ENCODE results near the gene DMPK. TPM values are rescaled to one million over a fixed set of nuclear protein-coding genes. Genes with fewer than 3 reads are reported as not detected.
"Not testable (repeated sequence)": the region's sequence is repeated elsewhere in the genome, so short reads cannot be mapped to it uniquely, and the experiment has no call there.

DMPK gene
- total and polyA plus RNA-seq, 5 donors from 2014 or later: 0.61 to 68.1 (median 1.5) TPM

DNA sequence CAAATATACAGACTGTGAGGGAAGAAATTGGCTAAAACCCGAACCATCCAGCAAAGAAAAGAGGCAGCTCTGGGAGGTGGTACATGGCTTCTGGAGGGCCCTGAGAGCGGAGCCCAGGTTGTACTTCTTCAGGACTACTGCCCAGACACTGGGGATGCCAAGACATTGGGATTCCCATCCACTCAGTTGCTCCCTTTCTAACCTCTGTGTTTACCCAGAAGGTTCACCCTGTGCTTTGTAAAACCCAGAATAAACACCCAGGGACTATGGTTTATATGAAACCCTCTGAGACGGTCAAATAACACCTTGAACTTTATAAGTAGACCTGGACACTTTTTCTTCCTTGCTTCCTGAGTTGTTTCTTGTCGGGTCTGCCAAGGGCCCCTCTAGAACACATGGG is 39.3 kb downstream of the DMPK start:
- no peaks in the 10 kb centered on the region for H3K4me1 ChIP-seq (ENCODE audit: control insufficient read depth, insufficient read depth, low read length, poor library complexity, severe bottlenecking)
- Mint-ChIP-seq H3K27me3 (peaks cover 27% of the 10 kb centered on the region), H3K36me3 (no peaks in the 10 kb centered on the region), H3K4me1 (no peaks in the 10 kb centered on the region), H3K4me3 (no peak overlapping the region), H3K27ac (no peak overlapping the region), H3K9me3 (no peaks in the 10 kb centered on the region)
- H3K27me3 ChIP-seq (ENCODE audit: control insufficient read depth, insufficient read depth, low read length): peaks cover 2% of the 10 kb centered on the region
- no peak overlapping the region for H3K27ac ChIP-seq (ENCODE audit: insufficient read depth, low read length, poor library complexity, severe bottlenecking)
- ATAC-seq (ENCODE audit: low read depth in 2 of 2) (no peak), DNase-seq (no peak)
- no peaks in the 10 kb centered on the region for H3K36me3 ChIP-seq (ENCODE audit: control insufficient read depth, insufficient read depth, low read length)
- no peak overlapping the region for H3K4me3 ChIP-seq (ENCODE audit: low read depth, low read length)
- H3K9me3 ChIP-seq (ENCODE audit: control insufficient read depth in 2 of 2, low read length in 2 of 2): no peaks in the 10 kb centered on the region

DNA sequence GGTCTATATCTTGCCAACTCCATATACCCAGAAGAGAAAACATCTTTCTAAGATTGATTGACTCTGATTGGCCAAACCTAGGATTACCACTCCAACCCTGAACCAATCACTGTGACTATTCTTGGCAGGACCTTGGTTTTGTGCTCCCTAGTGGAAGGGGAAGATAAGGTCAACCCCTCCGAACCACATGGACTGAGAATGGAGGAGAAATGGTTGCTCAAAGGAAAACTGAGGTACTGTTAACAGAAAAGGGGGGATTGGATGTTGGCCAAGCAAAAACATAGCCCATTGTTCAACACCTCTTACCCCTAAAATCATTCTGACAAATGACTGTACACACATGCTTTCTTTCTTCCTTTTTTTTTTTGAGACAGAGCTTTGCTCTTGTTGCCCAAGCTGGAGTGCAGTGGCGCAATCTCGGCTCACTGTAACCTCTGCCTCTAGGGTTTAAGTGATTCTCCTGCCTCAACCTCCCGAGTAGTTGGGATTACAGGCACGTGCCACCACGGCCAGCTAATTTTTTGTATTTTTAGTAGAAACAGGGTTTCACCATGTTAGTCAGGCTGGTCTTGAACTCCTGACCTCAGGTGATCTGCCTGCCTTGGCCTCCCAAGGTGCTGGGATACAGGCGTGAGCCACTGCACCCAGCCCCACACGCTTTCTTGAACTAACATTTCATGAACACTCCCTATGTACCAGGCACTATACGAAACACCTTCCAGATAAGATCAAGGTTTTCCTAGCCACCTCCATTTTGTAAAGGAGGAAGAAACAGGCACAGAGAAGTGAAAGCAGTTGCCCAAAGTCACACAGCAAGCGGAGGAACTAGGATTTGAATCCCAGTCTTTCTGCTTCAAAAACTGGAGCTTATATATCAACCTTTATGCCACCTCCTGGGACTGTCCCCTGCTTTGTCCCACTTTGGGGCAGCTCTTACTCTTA is 42.5 kb downstream of the DMPK start:
- no peaks in the 10 kb centered on the region for H3K4me1 Mint-ChIP-seq
- ATAC-seq (ENCODE audit: low read depth in 2 of 2) (no peak), DNase-seq (no peak)
- H3K27me3 Mint-ChIP-seq: peaks cover 15% of the 10 kb centered on the region
- no peaks in the 10 kb centered on the region for H3K36me3 Mint-ChIP-seq
- Histone ChIP-seq H3K27ac (ENCODE audit: insufficient read depth, low read length, poor library complexity, severe bottlenecking) (no peak overlapping the region), H3K9me3 (ENCODE audit: control insufficient read depth in 2 of 2, low read length in 2 of 2) (no peaks in the 10 kb centered on the region), H3K4me3 (ENCODE audit: low read depth, low read length) (no peak overlapping the region), H3K4me1 (ENCODE audit: control insufficient read depth, insufficient read depth, low read length, poor library complexity, severe bottlenecking) (no peaks in the 10 kb centered on the region), H3K27me3 (ENCODE audit: control insufficient read depth, insufficient read depth, low read length) (peaks cover 4% of the 10 kb centered on the region), H3K36me3 (ENCODE audit: control insufficient read depth, insufficient read depth, low read length) (no peaks in the 10 kb centered on the region)
- no peaks in the 10 kb centered on the region for H3K9me3 Mint-ChIP-seq
- H3K4me3 Mint-ChIP-seq: no peak overlapping the region
- H3K27ac Mint-ChIP-seq: no peak overlapping the region

DNA sequence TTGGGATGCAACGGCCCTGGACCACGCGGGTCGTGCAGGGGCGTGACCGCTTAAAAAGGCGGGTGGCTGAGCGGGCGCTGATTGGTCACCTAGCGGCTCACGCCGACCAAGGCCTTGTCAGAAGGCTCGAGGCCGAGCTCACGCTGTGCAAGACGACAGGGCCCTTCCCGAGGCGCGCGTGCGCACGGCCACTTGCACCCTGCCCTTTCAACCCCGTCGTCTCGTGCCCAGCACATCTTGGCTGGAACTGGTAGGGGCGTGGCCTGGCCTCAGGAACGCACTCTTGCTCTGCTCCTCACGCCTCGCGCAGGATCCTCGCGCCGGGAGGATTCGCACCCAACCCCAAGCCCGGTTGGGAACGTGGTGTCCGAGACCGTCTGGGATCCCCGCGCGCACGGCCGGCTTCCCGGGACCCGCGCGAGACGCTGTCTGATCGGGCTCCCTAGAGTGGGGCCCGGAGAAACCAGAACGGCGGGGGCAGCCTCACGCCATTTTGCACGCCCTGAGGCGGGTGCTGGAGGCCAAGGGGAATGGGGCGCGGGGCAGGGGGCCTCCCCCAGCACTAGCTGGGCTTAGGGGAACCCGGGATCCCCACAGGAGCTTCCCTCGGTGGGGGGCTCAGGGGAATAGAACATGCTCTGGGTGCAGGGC is 49.0 kb downstream of the DMPK start, which contains the start of gene MEIOSIN:
Gene MEIOSIN (plus strand): TSS at position 280 of the 651 bp plus-strand sequence. CDS start 1,938 bp downstream, outside the sequence.
- H3K27ac Mint-ChIP-seq: no peak within 1 kb of the TSS

DNA sequence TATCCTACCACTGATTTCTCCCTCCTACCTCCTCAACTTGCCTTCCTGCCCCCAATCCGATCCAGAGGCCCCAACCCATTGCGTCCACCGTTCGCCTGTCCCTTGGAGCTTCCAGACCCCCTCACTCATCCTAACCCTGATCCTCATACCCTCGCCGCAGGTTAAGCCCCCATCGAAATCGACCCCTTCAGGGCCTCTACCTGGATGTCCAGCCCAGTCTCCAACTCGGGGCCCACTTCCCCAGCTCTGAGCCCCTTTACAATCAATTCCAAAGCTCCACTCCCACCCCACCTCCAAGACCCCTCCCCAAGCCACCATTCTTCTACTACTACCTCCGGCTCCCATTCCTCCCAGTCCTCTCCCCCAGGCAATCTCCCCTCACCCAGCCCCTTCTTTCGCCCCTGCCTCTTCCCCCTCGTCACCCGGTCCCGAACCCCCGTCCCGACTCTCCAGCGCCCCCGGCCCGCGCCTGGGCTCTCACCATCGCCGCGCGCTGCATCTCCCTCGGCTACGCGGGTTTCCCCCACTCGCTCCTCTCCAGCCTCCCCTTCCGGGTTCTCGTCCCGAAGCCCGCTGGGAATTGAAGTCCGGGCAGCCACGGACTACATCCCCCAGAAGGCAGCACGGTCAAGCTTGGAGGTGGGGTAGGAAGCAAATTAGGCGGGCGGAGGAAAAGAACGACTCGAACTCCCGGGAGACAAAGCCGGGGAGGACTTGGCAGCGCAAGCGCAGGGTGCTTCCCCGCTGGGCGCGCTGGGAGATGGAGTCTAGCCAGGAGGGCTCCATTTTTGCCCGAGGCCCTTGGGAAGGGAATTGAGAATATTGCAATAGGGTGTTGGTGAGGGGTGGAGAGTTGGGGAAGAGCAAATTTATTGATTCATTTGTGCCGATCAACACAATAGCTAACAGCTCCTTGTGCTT is 51.7 kb downstream of the DMPK start, which contains the start of gene FBXO46:
Gene FBXO46 (minus strand): TSS at position 529 of the 921 bp plus-strand sequence. CDS start 17,401 bp downstream, outside the sequence.
- H3K9me3 Mint-ChIP-seq: peaks cover 0 to 2% (median 0%) of the 10 kb centered on the region in 7 donors
- H3K27me3 ChIP-seq (ENCODE audit: control insufficient read depth, insufficient read depth, low read length): no peaks in the 10 kb centered on the region
- peak within 1 kb of the TSS; percentile 83 for H3K27ac ChIP-seq (ENCODE audit: insufficient read depth, low read length, poor library complexity, severe bottlenecking)
- no peaks in the 10 kb centered on the region for H3K36me3 ChIP-seq (ENCODE audit: control insufficient read depth, insufficient read depth, low read length)
- H3K4me3 Mint-ChIP-seq: peak within 1 kb of the TSS; percentile 90 to 97 (median 96)
- H3K4me1 ChIP-seq (ENCODE audit: control insufficient read depth, insufficient read depth, low read length, poor library complexity, severe bottlenecking): peaks cover 26% of the 10 kb centered on the region
- peak; percentile 90 to 96 (median 92) for DNase-seq
- peaks cover 0 to 47% (median 32%) of the 10 kb centered on the region in 4 donors for H3K4me1 Mint-ChIP-seq
- no peaks in the 10 kb centered on the region for H3K27me3 Mint-ChIP-seq
- H3K36me3 Mint-ChIP-seq: no peaks in the 10 kb centered on the region
- peak; percentile 97 to 98 for ATAC-seq (ENCODE audit: low read depth in 2 of 2)
- no peaks in the 10 kb centered on the region for H3K9me3 ChIP-seq (ENCODE audit: control insufficient read depth in 2 of 2, low read length in 2 of 2)
- peak within 1 kb of the TSS; percentile 77 to 97 (median 92) for H3K27ac Mint-ChIP-seq
- H3K4me3 ChIP-seq (ENCODE audit: low read depth, low read length): peak within 1 kb of the TSS; percentile 88

More for the DNA sequence above, 49.0 kb downstream of the DMPK start, which contains the start of gene MEIOSIN:
- Histone ChIP-seq H3K4me1 (ENCODE audit: control insufficient read depth, insufficient read depth, low read length, poor library complexity, severe bottlenecking) (peaks cover 21% of the 10 kb centered on the region), H3K36me3 (ENCODE audit: control insufficient read depth, insufficient read depth, low read length) (no peaks in the 10 kb centered on the region), H3K4me3 (ENCODE audit: low read depth, low read length) (no peak within 1 kb of the TSS), H3K9me3 (ENCODE audit: control insufficient read depth in 2 of 2, low read length in 2 of 2) (no peaks in the 10 kb centered on the region), H3K27ac (ENCODE audit: insufficient read depth, low read length, poor library complexity, severe bottlenecking) (no peak within 1 kb of the TSS), H3K27me3 (ENCODE audit: control insufficient read depth, insufficient read depth, low read length) (peaks cover 4% of the 10 kb centered on the region)
- H3K4me1 Mint-ChIP-seq: peaks cover 0 to 24% (median 16%) of the 10 kb centered on the region in 4 donors
- H3K4me3 Mint-ChIP-seq: peak within 1 kb of the TSS in 3 of 4 donors; percentile 48 to 95 (median 62)
- H3K27me3 Mint-ChIP-seq: peaks cover 8% of the 10 kb centered on the region
- DNase-seq (no peak), ATAC-seq (ENCODE audit: low read depth in 2 of 2) (no peak)
- H3K9me3 Mint-ChIP-seq: peaks cover 0 to 2% (median 0%) of the 10 kb centered on the region in 7 donors
- no peaks in the 10 kb centered on the region for H3K36me3 Mint-ChIP-seq

DNA sequence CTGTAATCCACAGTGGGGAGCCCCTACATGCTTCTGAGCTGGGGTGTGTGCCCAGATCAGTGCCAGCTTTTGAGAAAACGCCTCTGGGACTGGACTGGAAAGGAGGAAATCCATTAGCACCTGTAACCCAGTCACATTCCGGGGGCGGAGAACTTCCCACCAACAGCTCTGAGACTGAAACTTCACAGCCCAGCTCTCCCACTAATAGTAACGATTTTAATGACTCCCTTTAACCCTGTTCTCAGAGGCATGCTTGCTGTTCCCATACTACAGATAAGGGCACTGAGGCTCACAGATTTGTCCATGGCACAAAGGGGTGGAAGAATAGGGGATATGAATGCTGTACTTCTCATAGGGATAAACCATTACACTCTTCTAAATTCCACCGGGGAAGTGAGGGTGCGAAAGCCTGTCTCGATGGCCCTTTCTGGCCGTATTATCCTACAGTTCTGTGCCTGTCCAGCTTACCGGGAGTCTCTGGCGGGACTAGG is 52.4 kb downstream of the DMPK start:
- Histone ChIP-seq H3K9me3 (ENCODE audit: control insufficient read depth in 2 of 2, low read length in 2 of 2) (no peaks in the 10 kb centered on the region), H3K27ac (ENCODE audit: insufficient read depth, low read length, poor library complexity, severe bottlenecking) (peak overlapping the region; percentile 83), H3K27me3 (ENCODE audit: control insufficient read depth, insufficient read depth, low read length) (no peaks in the 10 kb centered on the region), H3K36me3 (ENCODE audit: control insufficient read depth, insufficient read depth, low read length) (peaks cover 3% of the 10 kb centered on the region), H3K4me3 (ENCODE audit: low read depth, low read length) (peak overlapping the region; percentile 88), H3K4me1 (ENCODE audit: control insufficient read depth, insufficient read depth, low read length, poor library complexity, severe bottlenecking) (peaks cover 26% of the 10 kb centered on the region)
- no peak for DNase-seq
- Mint-ChIP-seq H3K4me1 (peaks cover 0 to 47% (median 32%) of the 10 kb centered on the region in 4 donors), H3K27me3 (no peaks in the 10 kb centered on the region), H3K36me3 (no peaks in the 10 kb centered on the region), H3K4me3 (peak overlapping the region; percentile 90 to 97 (median 96)), H3K9me3 (peaks cover 0 to 2% (median 0%) of the 10 kb centered on the region in 7 donors), H3K27ac (peak overlapping the region; percentile 77 to 97 (median 92))
- no peak for ATAC-seq (ENCODE audit: low read depth in 2 of 2)

DNA sequence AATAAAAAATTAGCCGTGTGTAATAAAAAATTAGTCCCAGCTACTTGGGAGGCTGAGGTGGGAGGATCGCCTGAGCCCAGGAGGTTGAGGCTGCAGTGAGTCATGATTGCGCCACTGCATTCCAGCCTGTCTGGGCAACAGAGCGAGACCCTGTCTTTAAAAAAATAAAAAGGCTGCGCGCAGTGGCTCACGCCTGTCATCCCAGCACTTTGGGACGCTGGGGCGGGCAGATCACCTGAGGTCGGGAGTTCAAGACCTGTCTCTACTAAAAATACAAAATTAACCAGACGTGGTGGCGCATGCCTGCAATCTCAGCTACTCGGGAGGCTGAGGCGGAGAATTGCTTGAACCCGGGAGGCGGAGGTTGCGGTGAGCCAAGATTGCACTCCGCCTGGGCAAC is 53.6 kb downstream of the DMPK start:
- peak overlapping the region; percentile 39 to 92 (median 62) for H3K4me3 Mint-ChIP-seq
- H3K27ac Mint-ChIP-seq: peak overlapping the region in 1 of 3 donors; percentile 57
- not testable (repeated sequence) for DNase-seq; H3K36me3 ChIP-seq (ENCODE audit: control insufficient read depth, insufficient read depth, low read length); H3K9me3 ChIP-seq (ENCODE audit: control insufficient read depth in 2 of 2, low read length in 2 of 2); H3K27me3 ChIP-seq (ENCODE audit: control insufficient read depth, insufficient read depth, low read length); H3K27ac ChIP-seq (ENCODE audit: insufficient read depth, low read length, poor library complexity, severe bottlenecking); H3K27me3 Mint-ChIP-seq; H3K9me3 Mint-ChIP-seq; ATAC-seq (ENCODE audit: low read depth in 2 of 2); H3K4me3 ChIP-seq (ENCODE audit: low read depth, low read length); H3K36me3 Mint-ChIP-seq
- peaks cover 26% of the 10 kb centered on the region for H3K4me1 ChIP-seq (ENCODE audit: control insufficient read depth, insufficient read depth, low read length, poor library complexity, severe bottlenecking)
- peaks cover 0 to 53% (median 38%) of the 10 kb centered on the region in 4 donors for H3K4me1 Mint-ChIP-seq

DNA sequence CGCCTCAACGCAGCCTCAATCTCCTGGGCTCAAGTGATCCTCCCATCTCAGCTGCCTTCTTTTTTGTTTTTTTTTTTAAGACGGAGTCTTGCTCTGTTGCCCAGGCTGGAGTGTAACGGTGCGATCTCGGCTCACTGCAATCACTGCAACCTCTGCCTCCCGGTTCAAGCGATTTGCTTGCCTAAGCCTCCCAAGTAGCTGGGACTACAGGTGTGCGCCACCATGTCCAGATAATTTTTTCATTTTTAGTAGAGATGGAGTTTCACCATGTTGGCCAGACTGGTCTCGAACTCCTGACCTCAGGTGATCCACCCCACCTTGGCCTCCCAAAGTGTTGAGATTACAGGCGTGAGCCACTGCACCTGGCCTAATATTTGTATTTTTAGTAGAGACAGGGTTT is 62.2 kb downstream of the DMPK start:
- peak overlapping the region in 2 of 4 donors; percentile 16 to 78 for H3K4me3 Mint-ChIP-seq
- not testable (repeated sequence) for H3K9me3 ChIP-seq (ENCODE audit: control insufficient read depth in 2 of 2, low read length in 2 of 2); H3K27me3 Mint-ChIP-seq; H3K27ac ChIP-seq (ENCODE audit: insufficient read depth, low read length, poor library complexity, severe bottlenecking); H3K27me3 ChIP-seq (ENCODE audit: control insufficient read depth, insufficient read depth, low read length); H3K9me3 Mint-ChIP-seq; ATAC-seq (ENCODE audit: low read depth in 2 of 2); H3K36me3 Mint-ChIP-seq; DNase-seq; H3K4me3 ChIP-seq (ENCODE audit: low read depth, low read length)
- Histone ChIP-seq H3K4me1 (ENCODE audit: control insufficient read depth, insufficient read depth, low read length, poor library complexity, severe bottlenecking) (peaks cover 21% of the 10 kb centered on the region), H3K36me3 (ENCODE audit: control insufficient read depth, insufficient read depth, low read length) (peaks cover 21% of the 10 kb centered on the region)
- H3K4me1 Mint-ChIP-seq: peaks cover 12 to 60% (median 31%) of the 10 kb centered on the region in 4 donors
- peak overlapping the region in 1 of 3 donors; percentile 56 for H3K27ac Mint-ChIP-seq
